ENCODE results near the gene RECK. TPM values are rescaled to one million over a fixed set of nuclear protein-coding genes. Genes with fewer than 3 reads are reported as not detected.

The RECK gene
- total RNA-seq, 1 donor from 2014 or later, result 25.7 TPM

GRCh38 chr9:36152741-36153438 lies 116.2 kb downstream of the RECK start:
- TF ChIP-seq CTCF (IDR thresholded peaks at IDR 0.05), result no peak

GRCh38 chr9:36153746-36154145 lies 117.0 kb downstream of the RECK start:
- H3K27ac Mint-ChIP-seq (ENCODE audit: unreplicated experiment), result peak overlapping the region; percentile 88

More at GRCh38 chr9:36152741-36153438, 116.2 kb downstream of the RECK start:
- Mint-ChIP-seq H3K36me3 (ENCODE audit: unreplicated experiment) (peaks cover 7% of the 10 kb centered on the region), H3K27ac (ENCODE audit: unreplicated experiment) (no peak overlapping the region), H3K9me3 (ENCODE audit: unreplicated experiment) (no peaks in the 10 kb centered on the region), H3K4me3 (ENCODE audit: unreplicated experiment) (no peak overlapping the region), H3K4me1 (ENCODE audit: unreplicated experiment) (peaks cover 45% of the 10 kb centered on the region), H3K27me3 (ENCODE audit: unreplicated experiment) (no peaks in the 10 kb centered on the region)
- DNase-seq (ENCODE audit: extremely low spot score, unreplicated experiment), result no peak

GRCh38 chr9:36154331-36154952 lies 117.7 kb downstream of the RECK start:
- Mint-ChIP-seq H3K27me3 (ENCODE audit: unreplicated experiment) (no peaks in the 10 kb centered on the region), H3K36me3 (ENCODE audit: unreplicated experiment) (peaks cover 7% of the 10 kb centered on the region), H3K27ac (ENCODE audit: unreplicated experiment) (peak overlapping the region; percentile 88), H3K9me3 (ENCODE audit: unreplicated experiment) (no peaks in the 10 kb centered on the region), H3K4me3 (ENCODE audit: unreplicated experiment) (peak overlapping the region; percentile 16), H3K4me1 (ENCODE audit: unreplicated experiment) (peaks cover 33% of the 10 kb centered on the region)
- TF ChIP-seq CTCF (IDR thresholded peaks at IDR 0.05), result no peak
- no peak for DNase-seq (ENCODE audit: extremely low spot score, unreplicated experiment)

More at GRCh38 chr9:36153746-36154145, 117.0 kb downstream of the RECK start:
- Mint-ChIP-seq H3K4me3 (ENCODE audit: unreplicated experiment) (no peak overlapping the region), H3K4me1 (ENCODE audit: unreplicated experiment) (peaks cover 39% of the 10 kb centered on the region), H3K9me3 (ENCODE audit: unreplicated experiment) (no peaks in the 10 kb centered on the region), H3K27me3 (ENCODE audit: unreplicated experiment) (no peaks in the 10 kb centered on the region), H3K36me3 (ENCODE audit: unreplicated experiment) (peaks cover 7% of the 10 kb centered on the region)
- no peak for DNase-seq (ENCODE audit: extremely low spot score, unreplicated experiment)
- TF ChIP-seq CTCF (IDR thresholded peaks at IDR 0.05), result no peak

- Mint-ChIP-seq H3K27me3 (ENCODE audit: unreplicated experiment) (no peaks in the 10 kb centered on the region), H3K27ac (ENCODE audit: unreplicated experiment) (no peak overlapping the region), H3K9me3 (ENCODE audit: unreplicated experiment) (no peaks in the 10 kb centered on the region), H3K4me1 (ENCODE audit: unreplicated experiment) (peaks cover 30% of the 10 kb centered on the region), H3K4me3 (ENCODE audit: unreplicated experiment) (no peak overlapping the region), H3K36me3 (ENCODE audit: unreplicated experiment) (peaks cover 4% of the 10 kb centered on the region)
- DNase-seq (ENCODE audit: extremely low spot score, unreplicated experiment), result no peak
- no peak for TF ChIP-seq CTCF (IDR thresholded peaks at IDR 0.05)
Measured at GRCh38 chr9:36156116-36156515, 119.4 kb downstream of the RECK start.

GRCh38 chr9:36158122-36158521 lies 121.4 kb downstream of the RECK start:
- no peak for TF ChIP-seq CTCF (IDR thresholded peaks at IDR 0.05)

More at GRCh38 chr9:36158122-36158521, 121.4 kb downstream of the RECK start:
- Mint-ChIP-seq H3K27me3 (ENCODE audit: unreplicated experiment) (no peaks in the 10 kb centered on the region), H3K4me1 (ENCODE audit: unreplicated experiment) (peaks cover 39% of the 10 kb centered on the region), H3K27ac (ENCODE audit: unreplicated experiment) (peak overlapping the region; percentile 69), H3K9me3 (ENCODE audit: unreplicated experiment) (no peaks in the 10 kb centered on the region), H3K36me3 (ENCODE audit: unreplicated experiment) (peaks cover 4% of the 10 kb centered on the region), H3K4me3 (ENCODE audit: unreplicated experiment) (no peak overlapping the region)
- no peak for DNase-seq (ENCODE audit: extremely low spot score, unreplicated experiment)

Measured in osteocyte (in vitro differentiated cells).